Measurements from ENCODE around the gene FCAR.
"Not testable (repeated sequence)": the region's sequence is repeated elsewhere in the genome, so short reads cannot be mapped to it uniquely, and the experiment has no call there.

DNA sequence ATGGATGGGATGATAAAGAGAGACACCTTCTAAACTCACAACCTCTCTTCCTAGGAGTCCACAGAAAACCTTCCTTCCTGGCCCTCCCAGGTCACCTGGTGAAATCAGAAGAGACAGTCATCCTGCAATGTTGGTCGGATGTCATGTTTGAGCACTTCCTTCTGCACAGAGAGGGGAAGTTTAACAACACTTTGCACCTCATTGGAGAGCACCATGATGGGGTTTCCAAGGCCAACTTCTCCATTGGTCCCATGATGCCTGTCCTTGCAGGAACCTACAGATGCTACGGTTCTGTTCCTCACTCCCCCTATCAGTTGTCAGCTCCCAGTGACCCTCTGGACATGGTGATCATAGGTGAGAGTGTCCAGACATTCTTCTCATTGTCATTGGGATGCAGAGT is 36.5 kb upstream of the FCAR start:
- TF ChIP-seq, protein P1, sequence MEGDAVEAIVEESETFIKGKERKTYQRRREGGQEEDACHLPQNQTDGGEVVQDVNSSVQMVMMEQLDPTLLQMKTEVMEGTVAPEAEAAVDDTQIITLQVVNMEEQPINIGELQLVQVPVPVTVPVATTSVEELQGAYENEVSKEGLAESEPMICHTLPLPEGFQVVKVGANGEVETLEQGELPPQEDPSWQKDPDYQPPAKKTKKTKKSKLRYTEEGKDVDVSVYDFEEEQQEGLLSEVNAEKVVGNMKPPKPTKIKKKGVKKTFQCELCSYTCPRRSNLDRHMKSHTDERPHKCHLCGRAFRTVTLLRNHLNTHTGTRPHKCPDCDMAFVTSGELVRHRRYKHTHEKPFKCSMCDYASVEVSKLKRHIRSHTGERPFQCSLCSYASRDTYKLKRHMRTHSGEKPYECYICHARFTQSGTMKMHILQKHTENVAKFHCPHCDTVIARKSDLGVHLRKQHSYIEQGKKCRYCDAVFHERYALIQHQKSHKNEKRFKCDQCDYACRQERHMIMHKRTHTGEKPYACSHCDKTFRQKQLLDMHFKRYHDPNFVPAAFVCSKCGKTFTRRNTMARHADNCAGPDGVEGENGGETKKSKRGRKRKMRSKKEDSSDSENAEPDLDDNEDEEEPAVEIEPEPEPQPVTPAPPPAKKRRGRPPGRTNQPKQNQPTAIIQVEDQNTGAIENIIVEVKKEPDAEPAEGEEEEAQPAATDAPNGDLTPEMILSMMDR (IDR thresholded peaks at IDR 0.05; ENCODE audit: low read depth, low read length, poor library complexity, severe bottlenecking): not testable (repeated sequence)
- TF ChIP-seq EZH2phosphoT487 (IDR thresholded peaks at IDR 0.05; ENCODE audit: borderline replicate concordance, low read length): not testable (repeated sequence)

Measured in DOHH2 (cell line).